Nephron progenitor cell (in vitro differentiated cells): Measurements from ENCODE around the gene PEX14.

ENCODE experiments used
- DNase-seq: peaks from one replicate; pipeline ENCODE4 v3.0.0; 2021
- H3K27ac Mint-ChIP-seq: 2 replicates; pipeline ENCODE4 v1.8.0; 2021; ENCODE audit warnings: mild to moderate bottlenecking, moderate library complexity, mixed read lengths
- H3K27me3 Mint-ChIP-seq: 2 replicates; pipeline ENCODE4 v1.8.0; 2021; ENCODE audit warnings: mild to moderate bottlenecking, low read depth, mixed read lengths; ENCODE audit not compliant: poor library complexity
- H3K36me3 Mint-ChIP-seq: 2 replicates; pipeline ENCODE4 v1.8.0; 2021; ENCODE audit warnings: low read depth, mixed read lengths
- H3K4me1 Mint-ChIP-seq: 2 replicates; pipeline ENCODE4 v1.8.0; 2021; ENCODE audit warnings: mixed read lengths
- H3K4me3 Mint-ChIP-seq: 2 replicates; pipeline ENCODE4 v1.8.0; 2021; ENCODE audit warnings: mild to moderate bottlenecking, moderate library complexity, mixed read lengths
- H3K9me3 Mint-ChIP-seq: 2 replicates; pipeline ENCODE4 v1.8.0; 2021; ENCODE audit warnings: mild to moderate bottlenecking, moderate library complexity, mixed read lengths
- TF ChIP-seq, protein P1 (sequence below): fragments of 200-600 bp; sonication (generic); IDR thresholded peaks from 2 replicates; pipeline ENCODE4 v1.5.0; 2021; ENCODE audit warnings: antibody characterized with exemption

PEX14 gene

DNA sequence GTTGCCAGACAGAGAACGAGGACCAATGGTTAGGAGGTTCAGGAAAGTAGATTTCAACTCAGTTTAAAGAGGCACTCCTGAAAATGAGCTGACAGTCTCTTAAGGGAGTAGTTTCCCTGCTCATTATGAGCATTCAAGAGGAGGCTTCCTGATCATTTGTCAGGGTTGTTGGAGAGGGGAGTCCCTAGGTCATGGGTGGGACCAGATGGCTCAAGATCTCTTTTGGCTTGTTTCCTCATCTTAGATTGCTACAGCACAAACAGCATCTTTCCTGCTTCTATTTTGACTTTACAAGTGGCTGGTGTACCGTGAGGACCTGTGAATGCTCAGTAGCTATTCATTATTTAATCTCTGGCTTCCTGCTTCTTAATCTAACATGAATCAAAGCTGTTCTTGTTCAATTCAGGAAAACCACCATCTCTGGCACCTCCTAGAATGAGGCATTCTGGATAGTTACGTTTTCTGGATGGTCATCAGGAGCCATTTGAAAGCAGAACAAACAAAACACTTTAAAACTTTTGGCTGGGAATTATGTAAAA, 47.6 kb downstream of the PEX14 start:
- Mint-ChIP-seq H3K9me3 (no peaks in the 10 kb centered on the region), H3K27ac (no peak overlapping the region), H3K27me3 (peaks cover 8% of the 10 kb centered on the region), H3K36me3 (peaks cover 10% of the 10 kb centered on the region), H3K4me3 (no peak overlapping the region), H3K4me1 (peaks cover 25% of the 10 kb centered on the region)
- no peak for DNase-seq
- TF ChIP-seq, protein P1, sequence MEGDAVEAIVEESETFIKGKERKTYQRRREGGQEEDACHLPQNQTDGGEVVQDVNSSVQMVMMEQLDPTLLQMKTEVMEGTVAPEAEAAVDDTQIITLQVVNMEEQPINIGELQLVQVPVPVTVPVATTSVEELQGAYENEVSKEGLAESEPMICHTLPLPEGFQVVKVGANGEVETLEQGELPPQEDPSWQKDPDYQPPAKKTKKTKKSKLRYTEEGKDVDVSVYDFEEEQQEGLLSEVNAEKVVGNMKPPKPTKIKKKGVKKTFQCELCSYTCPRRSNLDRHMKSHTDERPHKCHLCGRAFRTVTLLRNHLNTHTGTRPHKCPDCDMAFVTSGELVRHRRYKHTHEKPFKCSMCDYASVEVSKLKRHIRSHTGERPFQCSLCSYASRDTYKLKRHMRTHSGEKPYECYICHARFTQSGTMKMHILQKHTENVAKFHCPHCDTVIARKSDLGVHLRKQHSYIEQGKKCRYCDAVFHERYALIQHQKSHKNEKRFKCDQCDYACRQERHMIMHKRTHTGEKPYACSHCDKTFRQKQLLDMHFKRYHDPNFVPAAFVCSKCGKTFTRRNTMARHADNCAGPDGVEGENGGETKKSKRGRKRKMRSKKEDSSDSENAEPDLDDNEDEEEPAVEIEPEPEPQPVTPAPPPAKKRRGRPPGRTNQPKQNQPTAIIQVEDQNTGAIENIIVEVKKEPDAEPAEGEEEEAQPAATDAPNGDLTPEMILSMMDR = no peak

DNA sequence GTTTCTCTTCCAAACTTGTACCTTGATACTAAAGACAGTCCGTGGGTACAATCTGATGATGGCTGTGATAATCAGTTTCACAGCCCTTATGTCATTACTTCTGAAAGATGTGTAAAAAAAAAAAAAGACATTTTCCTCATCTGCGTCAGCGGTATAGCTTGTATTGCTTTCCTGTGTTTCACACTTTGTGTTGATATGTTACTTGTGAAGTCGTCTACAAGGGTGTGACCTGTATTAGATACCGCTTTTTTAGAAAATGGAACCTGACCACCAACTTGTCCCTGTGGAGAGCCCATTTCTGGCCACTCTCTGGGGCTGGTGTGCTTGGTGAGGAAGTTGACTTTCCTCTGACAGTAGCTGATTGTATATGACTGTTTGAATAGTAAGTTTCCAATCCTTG, 50.5 kb downstream of the PEX14 start:
- peaks cover 7% of the 10 kb centered on the region for H3K36me3 Mint-ChIP-seq
- no peak overlapping the region for H3K4me3 Mint-ChIP-seq
- H3K27ac Mint-ChIP-seq = no peak overlapping the region
- no peaks in the 10 kb centered on the region for H3K9me3 Mint-ChIP-seq
- peaks cover 25% of the 10 kb centered on the region for H3K4me1 Mint-ChIP-seq
- no peak for DNase-seq
- peaks cover 19% of the 10 kb centered on the region for H3K27me3 Mint-ChIP-seq
- TF ChIP-seq, protein P1 = no peak

DNA sequence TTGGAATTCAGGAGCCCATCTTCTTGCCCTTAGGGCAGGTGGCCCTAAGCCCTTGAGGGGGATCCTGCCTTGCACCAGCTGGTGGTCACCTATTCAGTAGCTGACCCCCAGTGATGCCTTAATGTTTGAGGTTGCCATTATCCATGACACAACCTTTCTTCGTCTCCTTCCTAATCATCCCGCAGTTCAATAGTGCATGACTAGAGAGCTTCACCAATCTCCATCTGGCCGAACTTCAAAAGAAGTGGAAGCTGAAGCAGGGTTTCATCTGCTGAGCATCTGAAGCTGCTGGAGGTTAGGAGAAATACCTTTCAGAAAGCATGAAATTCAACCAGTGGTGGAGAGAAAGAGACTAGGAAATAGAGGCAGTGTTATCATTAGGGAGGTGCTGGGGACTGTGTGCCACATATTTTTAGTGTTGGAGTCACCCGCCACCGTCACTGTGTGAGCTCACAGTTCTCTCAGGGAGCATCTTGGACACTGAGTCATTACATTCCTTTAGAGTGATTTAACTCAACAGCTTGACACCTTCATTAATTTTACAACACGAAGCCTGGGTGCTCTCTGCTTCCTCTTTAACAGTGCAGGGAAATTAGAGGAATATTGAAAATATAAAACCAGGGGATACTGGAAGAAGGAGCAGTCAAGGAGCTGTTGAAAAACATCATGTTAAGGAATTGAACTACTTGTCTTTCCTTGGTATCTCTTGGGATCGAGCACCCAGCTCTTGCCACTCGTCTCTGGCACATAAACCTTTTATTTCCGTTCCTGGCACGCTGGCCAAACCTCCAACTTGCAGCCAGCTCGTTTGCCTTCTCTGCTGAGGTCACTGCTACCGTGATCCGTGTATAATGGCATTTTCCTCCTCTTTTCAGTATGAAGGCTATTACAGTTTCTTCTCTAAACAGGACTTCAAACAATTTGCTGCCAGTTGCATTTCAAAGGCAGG, 53.6 kb downstream of the PEX14 start:
- Mint-ChIP-seq H3K4me1 (peaks cover 49% of the 10 kb centered on the region), H3K36me3 (no peaks in the 10 kb centered on the region), H3K27me3 (peaks cover 26% of the 10 kb centered on the region), H3K9me3 (no peaks in the 10 kb centered on the region), H3K4me3 (peak overlapping the region; percentile 39), H3K27ac (no peak overlapping the region)
- TF ChIP-seq, protein P1 = no peak
- no peak for DNase-seq

DNA sequence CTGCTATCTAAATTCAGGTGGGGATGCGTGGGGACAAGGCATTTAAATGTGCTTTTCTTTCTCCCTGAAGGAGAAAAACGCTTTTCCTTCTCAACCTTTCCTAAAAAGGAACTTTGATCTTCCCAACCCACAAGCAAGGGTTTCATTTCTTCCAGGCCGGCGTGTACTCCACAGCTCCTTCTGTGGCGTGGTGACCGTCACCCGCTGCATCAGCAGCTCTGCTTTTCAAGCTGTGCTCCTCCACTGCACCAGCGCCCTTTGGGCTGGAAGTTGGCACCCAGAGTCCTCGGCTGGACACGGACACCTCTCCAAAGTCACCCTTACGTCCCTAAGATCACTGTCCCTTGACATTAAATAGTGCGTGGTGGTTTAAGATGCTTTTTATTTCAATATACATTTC, 54.3 kb downstream of the PEX14 start:
- Mint-ChIP-seq H3K4me1 (peaks cover 49% of the 10 kb centered on the region), H3K9me3 (no peaks in the 10 kb centered on the region), H3K27ac (no peak overlapping the region), H3K27me3 (peaks cover 26% of the 10 kb centered on the region), H3K36me3 (no peaks in the 10 kb centered on the region), H3K4me3 (peak overlapping the region; percentile 31)
- no peak for DNase-seq
- TF ChIP-seq, protein P1 = no peak

DNA sequence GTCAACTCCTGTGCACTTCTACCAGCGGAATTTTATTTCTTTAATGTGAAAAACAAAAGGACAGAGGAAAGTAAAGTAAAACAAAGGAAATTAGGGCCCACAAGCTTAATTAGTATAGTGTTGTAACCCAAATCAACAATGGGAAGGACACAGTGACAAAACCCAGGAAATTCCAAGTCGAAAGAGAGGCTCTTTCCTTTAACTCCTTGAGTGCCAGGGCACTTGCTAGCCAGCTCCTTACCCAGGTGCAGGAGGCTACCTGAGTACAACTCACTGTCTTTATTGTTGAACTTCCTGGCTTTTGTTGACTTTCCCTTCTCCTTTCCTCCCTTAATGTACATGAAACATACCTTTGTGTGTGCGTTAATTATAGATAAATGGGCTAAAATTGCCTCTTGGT, 55.0 kb downstream of the PEX14 start:
- Mint-ChIP-seq H3K27ac (no peak overlapping the region), H3K9me3 (no peaks in the 10 kb centered on the region), H3K4me1 (peaks cover 49% of the 10 kb centered on the region), H3K4me3 (no peak overlapping the region), H3K36me3 (no peaks in the 10 kb centered on the region), H3K27me3 (peaks cover 26% of the 10 kb centered on the region)
- DNase-seq = no peak
- TF ChIP-seq, protein P1 = no peak
